K562 (cell line): ENCODE data around the gene SLC6A1. TPM values are rescaled to one million over a fixed set of nuclear protein-coding genes. Genes with fewer than 3 reads are reported as not detected.

Source experiments
- ATAC-seq: fragments of 200-7000 bp; cut with Tn5 transposase; 3 replicates; pipeline ENCODE4 v1.9.1; 2020; ENCODE audit warnings: moderate library complexity
- BruUV-seq: library from RNA; stranded (reverse); fragments of 400-500 nt; replicated peaks from 2 replicates; lab custom pipeline; 2021; lab: Mats Ljungman, UMichigan
- CTCF ChIA-PET: fragments of 300-600 bp; formaldehyde crosslinking; extraction: SDS; loops from one replicate; lab custom pipeline; 2021; ENCODE audit warnings: low intra/inter-chr PET ratio; lab: Yijun Ruan, JAX
- POLR2A ChIA-PET: fragments of 300-600, 350-650 bp; sonication (Branson Sonifier 250); formaldehyde crosslinking; extraction: SDS; loops from one replicate; lab custom pipeline; 2021; ENCODE audit warnings: antibody characterized with exemption, inconsistent platforms; lab: Yijun Ruan, JAX
- DNase-seq, 4 experiments: peaks; one replicate each; pipeline versions ENCODE4 v3.0.0 to v3.0.0-alpha.2; 2011 to 2018; ENCODE audit warnings: low spot score in 3 of 4, mixed read lengths in 3 of 4; ENCODE audit errors: extremely low read depth in 1 of 4
- FAIRE-seq: peaks from 2 replicates; lab custom pipeline; 2011; peaks lifted over from hg19 to GRCh38; lab: Jason Lieb, UNC
- H2AFZ ChIP-seq: 2 replicates; pipeline ENCODE4 v1.6.0; 2011; ENCODE audit warnings: low read depth, low read length, control low read depth, inconsistent platforms
- H3K27ac ChIP-seq: fragments of 200-600 bp; 3 replicates; pipeline ENCODE4 v1.8.0; 2011; ENCODE audit warnings: low read depth, mild to moderate bottlenecking, control low read depth, inconsistent platforms, low read length, moderate library complexity, mixed read lengths; ENCODE audit errors: extremely low read depth
- H3K27me3 ChIP-seq, 2 experiments: fragments of 300-600 bp in 1 of 2; 2 replicates in 1 of 2; 3 replicates in 1 of 2; pipeline versions ENCODE4 v1.6.0 to v1.8.0; 2011; ENCODE audit warnings: inconsistent platforms in 2 of 2, low read length in 2 of 2, mild to moderate bottlenecking in 1 of 2, mixed read lengths in 1 of 2, moderate library complexity in 1 of 2; ENCODE audit not compliant: control insufficient read depth in 2 of 2, insufficient read depth in 2 of 2
- H3K36me3 ChIP-seq: fragments of 300-600 bp; 3 replicates; pipeline ENCODE4 v1.8.0; 2011; ENCODE audit warnings: mild to moderate bottlenecking, low read length, inconsistent platforms; ENCODE audit not compliant: control insufficient read depth, insufficient read depth
- H3K4me1 ChIP-seq, 2 experiments: fragments of 200-600 bp in 1 of 2; replicated peaks in 1 of 2; 2 replicates in 1 of 2; 3 replicates in 1 of 2; pipeline versions ENCODE4 v1.5.1 to v1.8.0; 2011; ENCODE audit warnings: inconsistent platforms in 2 of 2, low read length in 2 of 2, mild to moderate bottlenecking in 1 of 2, mixed read lengths in 1 of 2, moderate library complexity in 1 of 2; ENCODE audit not compliant: control insufficient read depth in 2 of 2, insufficient read depth in 2 of 2
- H3K4me2 ChIP-seq: 2 replicates; pipeline ENCODE4 v1.6.1; 2011; ENCODE audit warnings: low read length, control low read depth, inconsistent platforms, mixed read lengths; ENCODE audit not compliant: insufficient read depth
- H3K4me3 ChIP-seq: fragments of 200-600 bp; sonication (generic), shearing (Covaris generic); 2 replicates; pipeline ENCODE4 v1.5.1; 2016; ENCODE audit warnings: control low read depth, inconsistent platforms
- H3K79me2 ChIP-seq: fragments of 200-600 bp; 3 replicates; pipeline ENCODE4 v1.8.0; 2011; ENCODE audit warnings: low read length, inconsistent platforms; ENCODE audit not compliant: control insufficient read depth, insufficient read depth
- H3K9ac ChIP-seq, 2 experiments: 2 replicates each; pipeline versions ENCODE4 v1.6.0 to v1.6.1; 2011; ENCODE audit warnings: low read depth in 2 of 2, low read length in 2 of 2, control low read depth in 1 of 2, inconsistent platforms in 1 of 2, mild to moderate bottlenecking in 1 of 2, mixed read lengths in 1 of 2; ENCODE audit not compliant: insufficient read depth in 1 of 2
- H3K9me1 ChIP-seq: one replicate; pipeline ENCODE4 v1.6.0; 2011; ENCODE audit warnings: inconsistent platforms, mild to moderate bottlenecking, low read length, moderate library complexity; ENCODE audit not compliant: control insufficient read depth, insufficient read depth
- H3K9me3 ChIP-seq: replicated peaks from 2 replicates; pipeline ENCODE4 v1.5.1; 2011; ENCODE audit warnings: low read depth, low read length, inconsistent platforms; ENCODE audit not compliant: control insufficient read depth, insufficient read depth
- H4K20me1 ChIP-seq: replicated peaks from 2 replicates; pipeline ENCODE4 v1.6.1; 2011; ENCODE audit warnings: low read length, inconsistent platforms, mixed read lengths; ENCODE audit not compliant: control insufficient read depth, insufficient read depth
- ESRRA ChIP-seq: fragments of 450-650 bp; IDR thresholded peaks from 2 replicates; pipeline ENCODE4 v1.6.1; 2014; ENCODE audit warnings: low read depth, mild to moderate bottlenecking, moderate library complexity, borderline replicate concordance
- ILK ChIP-seq: fragments of 450-650 bp; IDR thresholded peaks from 2 replicates; pipeline ENCODE4 v1.6.1; 2016; ENCODE audit warnings: missing genetic modification characterization, low read depth, mild to moderate bottlenecking, missing compliant biosample characterization, moderate library complexity, borderline replicate concordance
- KLF6 ChIP-seq: fragments of 250-450 bp; sonication (Bioruptor Pico); IDR thresholded peaks from 2 replicates; pipeline ENCODE4 v1.4.0; 2020; ENCODE audit warnings: mild to moderate bottlenecking, moderate library complexity, borderline replicate concordance
- MYBL2 ChIP-seq, 2 experiments: fragments of 450-650 bp in 1 of 2; sonication (generic) in 1 of 2; formaldehyde crosslinking in 1 of 2; IDR thresholded peaks; 2 replicates each; pipeline versions ENCODE4 v1.6.1 to v1.8.1; 2017 to 2022; ENCODE audit warnings: borderline replicate concordance in 1 of 2, inconsistent platforms in 1 of 2, low read depth in 1 of 2, mild to moderate bottlenecking in 1 of 2, missing genetic modification reagents in 1 of 2, moderate library complexity in 1 of 2
- RBBP5 ChIP-seq: fragments of 200-600 bp; sonication (generic); IDR thresholded peaks from 2 replicates; pipeline ENCODE4 v1.6.1; 2012; ENCODE audit warnings: borderline replicate concordance, mild to moderate bottlenecking, low read length, control low read depth, inconsistent platforms; ENCODE audit not compliant: insufficient read depth, poor library complexity, severe bottlenecking
- TCF15 ChIP-seq: fragments of 250-450 bp; sonication (Bioruptor Pico); IDR thresholded peaks from 2 replicates; pipeline ENCODE4 v1.8.0; 2022; ENCODE audit warnings: moderate library complexity, mild to moderate bottlenecking, inconsistent platforms
- WGBS: fragments of 100-300 bp; shearing (Covaris generic); methylation state at CpG from one replicate; pipeline ENCODE4 v1.1.6; 2016; ENCODE audit warnings: low coverage, mixed read lengths; ENCODE audit not compliant: insufficient coverage; ENCODE audit errors: missing lambda C conversion rate; 5-methylcytosine and 5-hydroxymethylcytosine counted together
- in situ Hi-C: fragments of 300-500 bp; cut with MboI; formaldehyde crosslinking; loops from 4 replicates; pipeline ENCODE4 v1.15.0; 2018; ENCODE audit warnings: inconsistent platforms, mixed read lengths
- intact Hi-C: fragments of 100-400 bp; cut with micrococcal nuclease; formaldehyde crosslinking; loops from 2 replicates; pipeline ENCODE4 v1.14.2; 2022
- polyA plus RNA-seq, 8 experiments: library from polyadenylated mRNA; depleted of rRNA in 4 of 8; stranded (reverse) in 5 of 8; unstranded in 3 of 8; fragments of >200 nt; fragmentation: Nextera tagmentation in 2 of 8; fragmentation: Illumina TruSeq in 1 of 8; extraction: Ambion mirVana in 2 of 8; extraction: Trizol in 1 of 8; gene quantifications; 2 replicates each; pipeline versions ENCODE4 v1.2.1 to v1.2.3, GENCODE V29; 2011 to 2014; ENCODE audit warnings: inconsistent platforms in 1 of 8, missing spikeins in 1 of 8
- total RNA-seq, 7 experiments: library from RNA; depleted of rRNA in 6 of 7; stranded (reverse); fragments of >200 nt in 6 of 7; fragmentation: Illumina TruSeq in 2 of 7; extraction: Trizol in 2 of 7; gene quantifications; 2 replicates each; pipeline versions ENCODE4 v1.2.1 to v1.2.3, GENCODE V29; 2011 to 2021; ENCODE audit warnings: low replicate concordance in 1 of 7
- TF ChIP-seq, protein P1 (sequence below): fragments of 450-650 bp; IDR thresholded peaks from 2 replicates; pipeline ENCODE4 v1.6.1; 2016; ENCODE audit warnings: mild to moderate bottlenecking
- TF ChIP-seq, protein P2 (sequence below), 2 experiments: fragments of 250-450 bp in 1 of 2; fragments of 450-650 bp in 1 of 2; sonication (Bioruptor Pico) in 1 of 2; IDR thresholded peaks; 2 replicates each; pipeline versions ENCODE4 v1.6.1 to v1.8.0; 2016 to 2021; ENCODE audit warnings: mild to moderate bottlenecking in 2 of 2, moderate library complexity in 2 of 2, missing compliant biosample characterization in 1 of 2, missing genetic modification characterization in 1 of 2

The SLC6A1 gene
- total and polyA plus RNA-seq, 9 of the 15 experiments (the other 6 are each of a cell fraction or from before 2014, with no cell fraction given) = not detected

DNA sequence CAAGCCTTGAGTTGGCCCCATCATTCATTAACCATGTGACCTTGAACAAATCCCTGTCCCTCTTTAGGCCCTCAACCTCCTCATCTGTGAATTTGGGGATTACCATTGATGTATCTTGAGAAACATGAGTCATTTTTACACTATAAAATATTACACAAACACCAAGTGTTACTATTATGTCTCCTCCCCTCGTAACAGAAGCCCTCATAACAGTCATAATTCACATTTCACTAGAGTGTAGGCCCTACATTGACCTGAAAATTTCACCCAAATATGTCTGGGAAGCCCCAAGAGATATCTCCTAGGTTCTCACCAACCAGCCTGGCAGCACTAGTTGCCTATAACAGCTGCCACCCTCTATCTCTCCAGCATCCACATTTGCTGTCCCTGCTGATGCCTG is 15.8 kb upstream of the SLC6A1 start (continued):
- TF ChIP-seq RBBP5 = no peak
- TF ChIP-seq KLF6 (CRISPR knock-in tag) = no peak

- FAIRE-seq = no peak
Observed at GRCh38 chr3:10977892-10978510, 14.5 kb upstream of the SLC6A1 start.

More at GRCh38 chr3:10977892-10978510, 14.5 kb upstream of the SLC6A1 start:
- Histone ChIP-seq H3K4me3 (no peak overlapping the region), H2AFZ (no peak overlapping the region), H3K9me3 (no peaks in the 10 kb centered on the region), H4K20me1 (peaks cover 3% of the 10 kb centered on the region; the same call in 1 of the 2 replicates), H3K27ac (no peak overlapping the region), H3K27me3 (peaks cover 0 to 15% of the 10 kb centered on the region in 2 experiments; a peak in 1 of 5 replicates), H3K4me1 (no peaks in the 10 kb centered on the region), H3K79me2 (no peaks in the 10 kb centered on the region), H3K36me3 (no peaks in the 10 kb centered on the region), H3K9ac (no peak overlapping the region), H3K4me2 (no peak overlapping the region), H3K9me1 (no peaks in the 10 kb centered on the region)
- ChIA-PET CTCF (no interaction called here), POLR2A (interaction anchor here (0.6 to 1.0 kb wide), 2 partner anchors 9 to 726 kb away, joined by 3 to 4 read pairs; no protein-coding TSS in a partner anchor)
- BruUV-seq = no TSS peak
- ATAC-seq (no peak), DNase-seq (no peak)
- TF ChIP-seq, protein P1, sequence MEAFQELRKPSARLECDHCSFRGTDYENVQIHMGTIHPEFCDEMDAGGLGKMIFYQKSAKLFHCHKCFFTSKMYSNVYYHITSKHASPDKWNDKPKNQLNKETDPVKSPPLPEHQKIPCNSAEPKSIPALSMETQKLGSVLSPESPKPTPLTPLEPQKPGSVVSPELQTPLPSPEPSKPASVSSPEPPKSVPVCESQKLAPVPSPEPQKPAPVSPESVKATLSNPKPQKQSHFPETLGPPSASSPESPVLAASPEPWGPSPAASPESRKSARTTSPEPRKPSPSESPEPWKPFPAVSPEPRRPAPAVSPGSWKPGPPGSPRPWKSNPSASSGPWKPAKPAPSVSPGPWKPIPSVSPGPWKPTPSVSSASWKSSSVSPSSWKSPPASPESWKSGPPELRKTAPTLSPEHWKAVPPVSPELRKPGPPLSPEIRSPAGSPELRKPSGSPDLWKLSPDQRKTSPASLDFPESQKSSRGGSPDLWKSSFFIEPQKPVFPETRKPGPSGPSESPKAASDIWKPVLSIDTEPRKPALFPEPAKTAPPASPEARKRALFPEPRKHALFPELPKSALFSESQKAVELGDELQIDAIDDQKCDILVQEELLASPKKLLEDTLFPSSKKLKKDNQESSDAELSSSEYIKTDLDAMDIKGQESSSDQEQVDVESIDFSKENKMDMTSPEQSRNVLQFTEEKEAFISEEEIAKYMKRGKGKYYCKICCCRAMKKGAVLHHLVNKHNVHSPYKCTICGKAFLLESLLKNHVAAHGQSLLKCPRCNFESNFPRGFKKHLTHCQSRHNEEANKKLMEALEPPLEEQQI = no peak
- TF ChIP-seq MYBL2 (IDR thresholded peaks at IDR 0.05; ENCODE audit: low read depth) (no peak), MYBL2 (CRISPR knock-in tag; IDR thresholded peaks at IDR 0.05; ENCODE audit: borderline replicate concordance) (no peak), TCF15 (CRISPR knock-in tag) (no peak), ILK (tag) (no peak), ESRRA (no peak)
- TF ChIP-seq, protein P2, sequence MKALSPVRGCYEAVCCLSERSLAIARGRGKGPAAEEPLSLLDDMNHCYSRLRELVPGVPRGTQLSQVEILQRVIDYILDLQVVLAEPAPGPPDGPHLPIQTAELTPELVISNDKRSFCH (CRISPR knock-in tag; IDR thresholded peaks at IDR 0.05) = no peak
- TF ChIP-seq, protein P2 (tag; IDR thresholded peaks at IDR 0.05) = no peak
- in situ Hi-C loops (no loop called here), intact Hi-C loops (no loop called here)
- WGBS = 0% methylated on average over 9 of the region's 10 CpGs
